ENCODE measurements around the gene TPPP2.

The TPPP2 gene

GRCh38 chr14:21057803-21058675 is 28.0 kb downstream of the TPPP2 start, which contains the start of gene RNASE8:
Gene RNASE8, plus strand, starts transcription at chr14:21057822. Its CDS starts 71 bp downstream, at chr14:21057893.
- TF ChIP-seq, protein P1, sequence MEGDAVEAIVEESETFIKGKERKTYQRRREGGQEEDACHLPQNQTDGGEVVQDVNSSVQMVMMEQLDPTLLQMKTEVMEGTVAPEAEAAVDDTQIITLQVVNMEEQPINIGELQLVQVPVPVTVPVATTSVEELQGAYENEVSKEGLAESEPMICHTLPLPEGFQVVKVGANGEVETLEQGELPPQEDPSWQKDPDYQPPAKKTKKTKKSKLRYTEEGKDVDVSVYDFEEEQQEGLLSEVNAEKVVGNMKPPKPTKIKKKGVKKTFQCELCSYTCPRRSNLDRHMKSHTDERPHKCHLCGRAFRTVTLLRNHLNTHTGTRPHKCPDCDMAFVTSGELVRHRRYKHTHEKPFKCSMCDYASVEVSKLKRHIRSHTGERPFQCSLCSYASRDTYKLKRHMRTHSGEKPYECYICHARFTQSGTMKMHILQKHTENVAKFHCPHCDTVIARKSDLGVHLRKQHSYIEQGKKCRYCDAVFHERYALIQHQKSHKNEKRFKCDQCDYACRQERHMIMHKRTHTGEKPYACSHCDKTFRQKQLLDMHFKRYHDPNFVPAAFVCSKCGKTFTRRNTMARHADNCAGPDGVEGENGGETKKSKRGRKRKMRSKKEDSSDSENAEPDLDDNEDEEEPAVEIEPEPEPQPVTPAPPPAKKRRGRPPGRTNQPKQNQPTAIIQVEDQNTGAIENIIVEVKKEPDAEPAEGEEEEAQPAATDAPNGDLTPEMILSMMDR (conservative IDR thresholded peaks at IDR 0.05; ENCODE audit: low read length): peak; percentile 59
- TF ChIP-seq EZH2phosphoT487 (IDR thresholded peaks at IDR 0.05; ENCODE audit: borderline replicate concordance): no peak
- Histone ChIP-seq H3K27me3 (ENCODE audit: insufficient read depth, low read length, poor library complexity, severe bottlenecking) (no peaks in the 10 kb centered on the region), H3K9ac (ENCODE audit: low read depth, low read length, poor library complexity, severe bottlenecking) (no peak within 1 kb of the TSS), H3K36me3 (ENCODE audit: insufficient read depth, low read length) (no peaks in the 10 kb centered on the region), H3F3A (ENCODE audit: low read depth) (no peaks in the 10 kb centered on the region), H3K9me3 (ENCODE audit: insufficient read depth, low read depth, low read length) (no peaks in the 10 kb centered on the region), H3K4me1 (ENCODE audit: insufficient read depth, low read length, poor library complexity, severe bottlenecking) (peaks cover 12% of the 10 kb centered on the region), H3K4me2 (ENCODE audit: low read depth, low read length, poor library complexity, severe bottlenecking) (no peak within 1 kb of the TSS), H3K4me3 (ENCODE audit: low read length, poor library complexity, severe bottlenecking) (no peak within 1 kb of the TSS), H2AFZ (ENCODE audit: low read length) (no peak within 1 kb of the TSS), H3K9me2 (replicated peaks; ENCODE audit: low read depth, low read length) (no peaks in the 10 kb centered on the region), H3K79me2 (ENCODE audit: insufficient read depth, low read length) (no peaks in the 10 kb centered on the region), H4K20me1 (ENCODE audit: insufficient read depth, low read length, poor library complexity, severe bottlenecking) (no peaks in the 10 kb centered on the region)

DNA sequence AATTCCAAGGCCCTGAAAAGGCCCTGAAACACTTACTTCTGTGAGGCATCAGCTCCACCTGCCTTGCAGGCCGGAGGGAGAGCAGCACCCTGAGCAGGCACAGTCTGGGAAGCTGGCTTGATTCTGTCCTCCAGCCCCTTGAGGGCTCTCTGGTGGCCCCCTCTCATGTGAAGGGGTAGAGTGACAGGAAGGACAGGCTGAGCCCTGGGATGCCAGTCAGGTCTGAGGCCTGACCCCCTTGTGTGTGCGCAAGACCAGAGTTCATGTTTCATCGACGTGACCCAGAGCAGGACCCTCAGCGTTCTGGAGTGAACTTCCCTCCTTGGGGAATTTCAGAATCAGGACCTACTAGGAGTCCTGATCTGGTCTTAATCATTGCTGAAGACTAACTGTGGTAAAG is 28.9 kb downstream of the TPPP2 start:
- Histone ChIP-seq H3K36me3 (ENCODE audit: insufficient read depth, low read length) (no peaks in the 10 kb centered on the region), H3K4me3 (ENCODE audit: low read length, poor library complexity, severe bottlenecking) (no peak overlapping the region), H2AFZ (ENCODE audit: low read length) (no peak overlapping the region), H3K27me3 (ENCODE audit: insufficient read depth, low read length, poor library complexity, severe bottlenecking) (no peaks in the 10 kb centered on the region), H3K9me2 (replicated peaks; ENCODE audit: low read depth, low read length) (no peaks in the 10 kb centered on the region), H3K79me2 (ENCODE audit: insufficient read depth, low read length) (no peaks in the 10 kb centered on the region), H3K9ac (ENCODE audit: low read depth, low read length, poor library complexity, severe bottlenecking) (no peak overlapping the region), H3F3A (ENCODE audit: low read depth) (no peaks in the 10 kb centered on the region), H3K4me2 (ENCODE audit: low read depth, low read length, poor library complexity, severe bottlenecking) (no peak overlapping the region), H4K20me1 (ENCODE audit: insufficient read depth, low read length, poor library complexity, severe bottlenecking) (no peaks in the 10 kb centered on the region), H3K4me1 (ENCODE audit: insufficient read depth, low read length, poor library complexity, severe bottlenecking) (peaks cover 9% of the 10 kb centered on the region), H3K9me3 (ENCODE audit: insufficient read depth, low read depth, low read length) (no peaks in the 10 kb centered on the region)
- TF ChIP-seq, protein P1 (conservative IDR thresholded peaks at IDR 0.05; ENCODE audit: low read length): no peak
- TF ChIP-seq EZH2phosphoT487 (IDR thresholded peaks at IDR 0.05; ENCODE audit: borderline replicate concordance): no peak

GRCh38 chr14:21059842-21060613 is 30.0 kb downstream of the TPPP2 start:
- Histone ChIP-seq H3K4me2 (ENCODE audit: low read depth, low read length, poor library complexity, severe bottlenecking) (no peak overlapping the region), H4K20me1 (ENCODE audit: insufficient read depth, low read length, poor library complexity, severe bottlenecking) (no peaks in the 10 kb centered on the region), H2AFZ (ENCODE audit: low read length) (no peak overlapping the region), H3F3A (ENCODE audit: low read depth) (no peaks in the 10 kb centered on the region), H3K9ac (ENCODE audit: low read depth, low read length, poor library complexity, severe bottlenecking) (no peak overlapping the region), H3K9me2 (replicated peaks; ENCODE audit: low read depth, low read length) (no peaks in the 10 kb centered on the region), H3K9me3 (ENCODE audit: insufficient read depth, low read depth, low read length) (no peaks in the 10 kb centered on the region), H3K79me2 (ENCODE audit: insufficient read depth, low read length) (no peaks in the 10 kb centered on the region), H3K36me3 (ENCODE audit: insufficient read depth, low read length) (no peaks in the 10 kb centered on the region), H3K27me3 (ENCODE audit: insufficient read depth, low read length, poor library complexity, severe bottlenecking) (no peaks in the 10 kb centered on the region), H3K4me1 (ENCODE audit: insufficient read depth, low read length, poor library complexity, severe bottlenecking) (no peaks in the 10 kb centered on the region), H3K4me3 (ENCODE audit: low read length, poor library complexity, severe bottlenecking) (no peak overlapping the region)
- no peak for TF ChIP-seq EZH2phosphoT487 (IDR thresholded peaks at IDR 0.05; ENCODE audit: borderline replicate concordance)
- TF ChIP-seq, protein P1 (conservative IDR thresholded peaks at IDR 0.05; ENCODE audit: low read length): no peak
